ACC112 (cell line): ENCODE measurements around the gene C20orf144.

ENCODE experiments used
- H2AFZ ChIP-seq: fragments of 200-600 bp; sonication (generic); one replicate; pipeline ENCODE4 v1.6.0; 2017; ENCODE audit warnings: antibody characterized with exemption, low read length; ENCODE audit not compliant: unreplicated experiment
- H3K27ac ChIP-seq: fragments of 200-600 bp; sonication (generic); 2 replicates; pipeline ENCODE4 v1.5.1; 2014; ENCODE audit warnings: low read depth, mild to moderate bottlenecking, antibody characterized with exemption, low read length, moderate library complexity
- H3K27me3 ChIP-seq: fragments of 200-600 bp; sonication (generic); 2 replicates; pipeline ENCODE4 v1.6.1; 2014; ENCODE audit warnings: mild to moderate bottlenecking, antibody characterized with exemption, low read length, moderate library complexity, mixed read lengths; ENCODE audit not compliant: insufficient read depth
- H3K36me3 ChIP-seq: fragments of 200-600 bp; sonication (generic); 2 replicates; pipeline ENCODE4 v1.6.1; 2016; ENCODE audit warnings: mild to moderate bottlenecking, antibody characterized with exemption, low read length, moderate library complexity, mixed read lengths; ENCODE audit not compliant: insufficient read depth
- H3K4me1 ChIP-seq: fragments of 200-600 bp; sonication (generic); one replicate; pipeline ENCODE4 v1.6.1; 2016; ENCODE audit warnings: low read length, mixed read lengths; ENCODE audit not compliant: insufficient read depth, unreplicated experiment, control insufficient read depth
- H3K4me3 ChIP-seq: fragments of 200-600 bp; sonication (generic); 2 replicates; pipeline ENCODE4 v1.5.1; 2014; ENCODE audit warnings: mild to moderate bottlenecking, low read depth, low read length
- H3K79me2 ChIP-seq: fragments of 200-600 bp; sonication (generic); one replicate; pipeline ENCODE4 v1.6.0; 2016; ENCODE audit warnings: low read length; ENCODE audit not compliant: control insufficient read depth, unreplicated experiment, insufficient read depth

The C20orf144 gene

GRCh38 chr20:33649201-33649681 lies 12.9 kb upstream of the C20orf144 start:
- H3K27ac ChIP-seq: no peak overlapping the region

GRCh38 chr20:33650111-33650752 lies 11.9 kb upstream of the C20orf144 start:
- H2AFZ ChIP-seq: no peak overlapping the region
- H3K79me2 ChIP-seq: no peaks in the 10 kb centered on the region
- H3K36me3 ChIP-seq: peaks cover 6% of the 10 kb centered on the region
- H3K27ac ChIP-seq: no peak overlapping the region
- no peaks in the 10 kb centered on the region for H3K27me3 ChIP-seq
- H3K4me1 ChIP-seq: peaks cover 21% of the 10 kb centered on the region
- no peak overlapping the region for H3K4me3 ChIP-seq

More at GRCh38 chr20:33649201-33649681, 12.9 kb upstream of the C20orf144 start:
- Histone ChIP-seq H3K36me3 (peaks cover 9% of the 10 kb centered on the region), H3K4me3 (no peak overlapping the region), H3K4me1 (peaks cover 21% of the 10 kb centered on the region), H2AFZ (no peak overlapping the region), H3K79me2 (no peaks in the 10 kb centered on the region), H3K27me3 (no peaks in the 10 kb centered on the region)

- no peak overlapping the region for H2AFZ ChIP-seq
- H3K4me3 ChIP-seq: no peak overlapping the region
- peaks cover 21% of the 10 kb centered on the region for H3K4me1 ChIP-seq
- H3K27me3 ChIP-seq: no peaks in the 10 kb centered on the region
- no peaks in the 10 kb centered on the region for H3K36me3 ChIP-seq
- H3K79me2 ChIP-seq: no peaks in the 10 kb centered on the region
- no peak overlapping the region for H3K27ac ChIP-seq
These were observed 11.2 kb upstream of the C20orf144 start for GRCh38 chr20:33650753-33651561.

- Histone ChIP-seq H3K4me1 (peaks cover 21% of the 10 kb centered on the region), H3K36me3 (no peaks in the 10 kb centered on the region), H3K27me3 (no peaks in the 10 kb centered on the region), H3K79me2 (no peaks in the 10 kb centered on the region), H2AFZ (no peak overlapping the region), H3K4me3 (no peak overlapping the region), H3K27ac (no peak overlapping the region)
These were observed 10.5 kb upstream of the C20orf144 start for GRCh38 chr20:33651562-33652048.

- H3K27ac ChIP-seq: no peak overlapping the region
These were observed 8.8 kb upstream of the C20orf144 start for GRCh38 chr20:33653218-33653899.

GRCh38 chr20:33653900-33654596 lies 8.1 kb upstream of the C20orf144 start:
- H3K36me3 ChIP-seq: no peaks in the 10 kb centered on the region
- no peak overlapping the region for H3K4me3 ChIP-seq
- no peak overlapping the region for H3K27ac ChIP-seq
- H3K27me3 ChIP-seq: no peaks in the 10 kb centered on the region
- no peaks in the 10 kb centered on the region for H3K4me1 ChIP-seq
- no peaks in the 10 kb centered on the region for H3K79me2 ChIP-seq
- no peak overlapping the region for H2AFZ ChIP-seq

More at GRCh38 chr20:33653218-33653899, 8.8 kb upstream of the C20orf144 start:
- Histone ChIP-seq H3K27me3 (no peaks in the 10 kb centered on the region), H3K4me3 (no peak overlapping the region), H3K79me2 (no peaks in the 10 kb centered on the region), H3K4me1 (peaks cover 6% of the 10 kb centered on the region), H3K36me3 (no peaks in the 10 kb centered on the region), H2AFZ (no peak overlapping the region)

GRCh38 chr20:33654680-33655161 lies 7.4 kb upstream of the C20orf144 start:
- no peaks in the 10 kb centered on the region for H3K27me3 ChIP-seq
- H2AFZ ChIP-seq: no peak overlapping the region
- no peaks in the 10 kb centered on the region for H3K36me3 ChIP-seq
- no peaks in the 10 kb centered on the region for H3K4me1 ChIP-seq
- no peak overlapping the region for H3K4me3 ChIP-seq
- no peak overlapping the region for H3K27ac ChIP-seq
- H3K79me2 ChIP-seq: no peaks in the 10 kb centered on the region

- no peaks in the 10 kb centered on the region for H3K4me1 ChIP-seq
- no peaks in the 10 kb centered on the region for H3K36me3 ChIP-seq
- H3K27me3 ChIP-seq: no peaks in the 10 kb centered on the region
- no peak overlapping the region for H3K4me3 ChIP-seq
- no peak overlapping the region for H3K27ac ChIP-seq
- no peak overlapping the region for H2AFZ ChIP-seq
- H3K79me2 ChIP-seq: no peaks in the 10 kb centered on the region
These were observed 7.0 kb upstream of the C20orf144 start for GRCh38 chr20:33655164-33655563.

GRCh38 chr20:33656010-33656782 lies 5.9 kb upstream of the C20orf144 start:
- no peak overlapping the region for H3K27ac ChIP-seq
- H3K4me1 ChIP-seq: no peaks in the 10 kb centered on the region
- no peaks in the 10 kb centered on the region for H3K36me3 ChIP-seq
- H3K4me3 ChIP-seq: no peak overlapping the region
- no peaks in the 10 kb centered on the region for H3K79me2 ChIP-seq
- H3K27me3 ChIP-seq: no peaks in the 10 kb centered on the region
- H2AFZ ChIP-seq: no peak overlapping the region
